Measurements from ENCODE around the gene ZIC5.
"Not testable (repeated sequence)": the region's sequence is repeated elsewhere in the genome, so short reads cannot be mapped to it uniquely, and the experiment has no call there.

ZIC5 gene

DNA sequence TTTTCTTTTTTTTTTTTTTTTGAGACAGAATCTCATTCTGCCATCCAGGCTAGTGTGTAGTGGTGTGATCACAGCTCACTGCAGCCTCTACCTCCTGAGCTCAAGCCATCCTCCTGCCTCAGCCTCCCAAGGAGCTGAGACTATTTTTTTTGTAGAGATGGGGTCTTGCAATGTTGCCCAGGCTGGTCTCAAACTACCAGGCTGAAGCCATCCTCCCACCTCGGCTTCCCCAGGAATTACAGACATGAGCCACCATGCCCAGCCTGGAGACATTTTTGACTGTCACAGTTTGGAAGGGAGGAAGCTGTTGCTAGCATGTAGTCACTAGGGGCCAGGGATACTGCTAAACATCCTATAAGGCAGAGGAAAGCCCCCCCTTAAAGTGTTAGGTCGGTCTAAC is 23.9 kb downstream of the ZIC5 start:
- no peaks in the 10 kb centered on the region for H3K27me3 ChIP-seq (ENCODE audit: insufficient read depth, low read length)

DNA sequence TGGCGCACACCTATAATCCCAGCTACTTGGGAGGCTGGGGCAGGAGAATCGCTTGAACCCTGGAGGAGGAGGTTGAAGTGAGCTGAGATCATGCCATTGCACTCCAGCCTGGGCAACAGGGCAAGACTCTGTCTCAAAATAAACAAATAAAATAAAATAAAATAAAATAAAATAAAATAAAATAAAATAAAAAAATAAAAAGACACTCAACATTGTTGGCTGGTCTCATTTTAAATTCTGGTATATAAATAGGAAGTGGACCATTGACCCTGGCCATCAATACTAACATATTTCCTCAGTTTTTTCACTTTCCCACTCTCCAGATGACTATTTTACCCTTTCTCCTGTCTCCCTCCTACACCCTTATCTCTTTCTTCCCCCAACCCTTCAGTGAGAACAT is 26.1 kb downstream of the ZIC5 start:
- H3K27me3 ChIP-seq (ENCODE audit: insufficient read depth, low read length); H3K9me2 ChIP-seq (ENCODE audit: low read depth, low read length); H3K9ac ChIP-seq (ENCODE audit: low read length): not testable (repeated sequence)

More for the DNA sequence above, 23.9 kb downstream of the ZIC5 start:
- Histone ChIP-seq H4K20me1 (ENCODE audit: insufficient read depth, low read length) (no peaks in the 10 kb centered on the region), H3K9me2 (ENCODE audit: low read depth, low read length) (no peaks in the 10 kb centered on the region), H3K9ac (ENCODE audit: low read length) (no peak overlapping the region), H3K79me2 (ENCODE audit: insufficient read depth, low read length) (no peaks in the 10 kb centered on the region), H3K36me3 (ENCODE audit: insufficient read depth, low read length) (no peaks in the 10 kb centered on the region), H2AFZ (ENCODE audit: low read length) (no peak overlapping the region), H3F3A (ENCODE audit: insufficient read depth, low read length) (no peaks in the 10 kb centered on the region), H3K9me3 (ENCODE audit: low read length) (no peaks in the 10 kb centered on the region), H3K4me3 (ENCODE audit: low read depth, low read length, poor library complexity, severe bottlenecking) (no peak overlapping the region), H3K4me2 (ENCODE audit: low read length) (no peak overlapping the region), H3K27ac (ENCODE audit: low read depth, low read length, poor library complexity, severe bottlenecking) (no peak overlapping the region), H3K4me1 (ENCODE audit: insufficient read depth, low read length, severe bottlenecking) (no peaks in the 10 kb centered on the region)
- no peak for TF ChIP-seq EZH2 (IDR thresholded peaks at IDR 0.05; ENCODE audit: borderline replicate concordance, low read length)
- TF ChIP-seq, protein P1, sequence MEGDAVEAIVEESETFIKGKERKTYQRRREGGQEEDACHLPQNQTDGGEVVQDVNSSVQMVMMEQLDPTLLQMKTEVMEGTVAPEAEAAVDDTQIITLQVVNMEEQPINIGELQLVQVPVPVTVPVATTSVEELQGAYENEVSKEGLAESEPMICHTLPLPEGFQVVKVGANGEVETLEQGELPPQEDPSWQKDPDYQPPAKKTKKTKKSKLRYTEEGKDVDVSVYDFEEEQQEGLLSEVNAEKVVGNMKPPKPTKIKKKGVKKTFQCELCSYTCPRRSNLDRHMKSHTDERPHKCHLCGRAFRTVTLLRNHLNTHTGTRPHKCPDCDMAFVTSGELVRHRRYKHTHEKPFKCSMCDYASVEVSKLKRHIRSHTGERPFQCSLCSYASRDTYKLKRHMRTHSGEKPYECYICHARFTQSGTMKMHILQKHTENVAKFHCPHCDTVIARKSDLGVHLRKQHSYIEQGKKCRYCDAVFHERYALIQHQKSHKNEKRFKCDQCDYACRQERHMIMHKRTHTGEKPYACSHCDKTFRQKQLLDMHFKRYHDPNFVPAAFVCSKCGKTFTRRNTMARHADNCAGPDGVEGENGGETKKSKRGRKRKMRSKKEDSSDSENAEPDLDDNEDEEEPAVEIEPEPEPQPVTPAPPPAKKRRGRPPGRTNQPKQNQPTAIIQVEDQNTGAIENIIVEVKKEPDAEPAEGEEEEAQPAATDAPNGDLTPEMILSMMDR (IDR thresholded peaks at IDR 0.05; ENCODE audit: low read length), result no peak

DNA sequence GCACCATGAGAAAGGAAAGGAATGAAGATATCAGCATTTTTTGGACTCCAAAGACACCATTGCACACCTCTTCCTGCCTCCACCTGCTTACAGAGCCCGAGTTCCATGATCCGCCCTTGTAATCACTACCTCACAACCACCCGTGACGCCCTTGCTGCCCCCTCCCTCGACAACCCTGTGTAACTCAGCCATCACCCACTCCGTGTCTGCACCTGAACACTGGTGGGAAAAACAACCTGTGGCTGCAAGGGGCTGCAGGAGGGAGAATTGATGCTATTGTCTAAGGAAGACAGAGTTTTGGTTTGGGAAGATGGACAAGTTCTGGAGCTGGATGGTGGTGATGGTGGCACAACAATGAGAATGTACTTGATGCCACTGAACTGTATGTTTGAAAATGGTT is 27.0 kb downstream of the ZIC5 start:
- H4K20me1 ChIP-seq (ENCODE audit: insufficient read depth, low read length), result no peaks in the 10 kb centered on the region
- H3K9me2 ChIP-seq (ENCODE audit: low read depth, low read length), result no peaks in the 10 kb centered on the region
- H3K9ac ChIP-seq (ENCODE audit: low read length), result no peak overlapping the region
- H2AFZ ChIP-seq (ENCODE audit: low read length), result no peak overlapping the region
- H3K27me3 ChIP-seq (ENCODE audit: insufficient read depth, low read length), result no peaks in the 10 kb centered on the region
- H3K79me2 ChIP-seq (ENCODE audit: insufficient read depth, low read length), result no peaks in the 10 kb centered on the region
- H3K27ac ChIP-seq (ENCODE audit: low read depth, low read length, poor library complexity, severe bottlenecking), result no peak overlapping the region
- H3K4me1 ChIP-seq (ENCODE audit: insufficient read depth, low read length, severe bottlenecking), result no peaks in the 10 kb centered on the region
- no peak overlapping the region for H3K4me3 ChIP-seq (ENCODE audit: low read depth, low read length, poor library complexity, severe bottlenecking)
- no peaks in the 10 kb centered on the region for H3K36me3 ChIP-seq (ENCODE audit: insufficient read depth, low read length)
- H3F3A ChIP-seq (ENCODE audit: insufficient read depth, low read length), result no peaks in the 10 kb centered on the region
- no peak for TF ChIP-seq EZH2 (IDR thresholded peaks at IDR 0.05; ENCODE audit: borderline replicate concordance, low read length)
- TF ChIP-seq, protein P1 (IDR thresholded peaks at IDR 0.05; ENCODE audit: low read length), result no peak
- no peaks in the 10 kb centered on the region for H3K9me3 ChIP-seq (ENCODE audit: low read length)
- no peak overlapping the region for H3K4me2 ChIP-seq (ENCODE audit: low read length)

More for the DNA sequence above, 26.1 kb downstream of the ZIC5 start:
- H3K27ac ChIP-seq (ENCODE audit: low read depth, low read length, poor library complexity, severe bottlenecking); H3K4me2 ChIP-seq (ENCODE audit: low read length); H3K4me1 ChIP-seq (ENCODE audit: insufficient read depth, low read length, severe bottlenecking); H3K9me3 ChIP-seq (ENCODE audit: low read length); H3K4me3 ChIP-seq (ENCODE audit: low read depth, low read length, poor library complexity, severe bottlenecking); H3F3A ChIP-seq (ENCODE audit: insufficient read depth, low read length); H3K79me2 ChIP-seq (ENCODE audit: insufficient read depth, low read length); H2AFZ ChIP-seq (ENCODE audit: low read length); H4K20me1 ChIP-seq (ENCODE audit: insufficient read depth, low read length); H3K36me3 ChIP-seq (ENCODE audit: insufficient read depth, low read length): not testable (repeated sequence)

DNA sequence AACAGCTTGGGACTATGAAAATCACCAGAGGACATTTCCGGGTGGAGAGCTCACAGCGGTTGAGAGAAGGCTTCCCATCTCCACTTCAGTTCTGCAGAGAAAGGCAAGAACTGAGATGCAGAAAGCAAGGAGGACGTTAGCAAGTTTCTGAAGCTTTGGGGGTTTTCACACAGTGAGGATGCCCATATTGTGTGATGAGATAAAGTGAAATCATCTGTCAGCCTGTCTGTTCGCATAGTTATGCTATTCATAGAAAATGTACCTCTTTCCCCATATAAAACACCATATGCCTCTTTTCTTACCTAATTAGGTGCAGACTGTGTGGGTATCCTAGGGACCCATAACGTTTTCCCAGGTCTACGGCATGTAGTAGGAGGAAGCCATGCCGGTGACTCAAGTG is 27.5 kb downstream of the ZIC5 start:
- Histone ChIP-seq H3K4me3 (ENCODE audit: low read depth, low read length, poor library complexity, severe bottlenecking) (no peak overlapping the region), H3K36me3 (ENCODE audit: insufficient read depth, low read length) (no peaks in the 10 kb centered on the region), H3K79me2 (ENCODE audit: insufficient read depth, low read length) (no peaks in the 10 kb centered on the region), H3K9me3 (ENCODE audit: low read length) (no peaks in the 10 kb centered on the region), H2AFZ (ENCODE audit: low read length) (no peak overlapping the region), H3K9me2 (ENCODE audit: low read depth, low read length) (no peaks in the 10 kb centered on the region), H3K27me3 (ENCODE audit: insufficient read depth, low read length) (no peaks in the 10 kb centered on the region), H3K4me2 (ENCODE audit: low read length) (no peak overlapping the region), H3K27ac (ENCODE audit: low read depth, low read length, poor library complexity, severe bottlenecking) (no peak overlapping the region), H3F3A (ENCODE audit: insufficient read depth, low read length) (no peaks in the 10 kb centered on the region), H3K9ac (ENCODE audit: low read length) (no peak overlapping the region), H3K4me1 (ENCODE audit: insufficient read depth, low read length, severe bottlenecking) (no peaks in the 10 kb centered on the region), H4K20me1 (ENCODE audit: insufficient read depth, low read length) (no peaks in the 10 kb centered on the region)
- TF ChIP-seq, protein P1 (IDR thresholded peaks at IDR 0.05; ENCODE audit: low read length), result no peak
- TF ChIP-seq EZH2 (IDR thresholded peaks at IDR 0.05; ENCODE audit: borderline replicate concordance, low read length), result no peak

Data from OCI-LY1 (cell line).